Daoy (cell line): ENCODE measurements around the gene VAV2. TPM values are rescaled to one million over a fixed set of nuclear protein-coding genes. Genes with fewer than 3 reads are reported as not detected.

Source experiments
- DNase-seq: peaks from one replicate; pipeline ENCODE4 v3.0.0-alpha.2; 2015; ENCODE audit warnings: low read depth
- total RNA-seq: library from RNA; depleted of rRNA; stranded (reverse); fragments of >200 nt; shearing (Covaris generic); gene quantifications from 2 replicates; pipeline ENCODE4 v1.2.3, GENCODE V29; 2014

Gene VAV2
- total RNA-seq, 1 experiment from 2014 or later = 11.3 TPM

DNA sequence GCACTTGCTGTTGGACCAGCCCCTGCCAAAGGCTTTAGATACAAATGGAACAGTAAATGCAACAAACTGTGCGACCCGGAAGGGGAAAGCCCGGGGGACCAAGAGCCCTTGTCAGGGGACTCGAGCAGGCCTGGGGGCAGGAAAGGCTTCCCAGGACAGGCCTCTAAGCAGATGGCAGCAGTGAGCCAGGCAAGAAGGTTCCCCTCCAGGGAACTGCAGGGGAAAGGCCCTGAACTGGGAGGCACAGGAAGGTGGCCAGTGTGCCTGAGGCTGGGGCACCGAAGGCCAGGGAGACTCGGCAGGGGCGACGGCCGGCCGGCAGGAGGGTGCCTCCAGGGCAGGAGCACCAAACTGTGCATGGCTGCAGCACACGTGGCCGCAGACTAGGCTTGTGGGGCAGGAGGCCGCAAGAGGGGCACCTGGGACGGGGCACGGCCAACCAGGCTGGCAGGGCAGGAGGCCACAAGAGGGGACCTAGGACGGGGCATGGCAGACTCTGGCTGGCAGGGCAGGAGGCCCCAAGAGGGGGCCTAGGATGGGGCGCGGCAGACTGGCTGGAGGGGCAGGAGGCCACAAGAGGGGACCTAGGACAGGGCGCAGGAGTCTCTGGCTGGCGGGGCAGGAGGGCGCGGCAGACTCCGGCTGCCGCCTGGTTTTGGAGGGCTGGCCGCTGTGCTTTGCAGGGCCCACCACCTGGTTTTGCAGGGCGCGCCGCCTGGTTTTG, 10.0 kb downstream of the VAV2 start:
- DNase-seq = no peak

GRCh38 chr9:133981589-133981957, 10.6 kb downstream of the VAV2 start:
- DNase-seq = no peak

GRCh38 chr9:133980864-133981588, 11.1 kb downstream of the VAV2 start:
- DNase-seq = no peak

DNA sequence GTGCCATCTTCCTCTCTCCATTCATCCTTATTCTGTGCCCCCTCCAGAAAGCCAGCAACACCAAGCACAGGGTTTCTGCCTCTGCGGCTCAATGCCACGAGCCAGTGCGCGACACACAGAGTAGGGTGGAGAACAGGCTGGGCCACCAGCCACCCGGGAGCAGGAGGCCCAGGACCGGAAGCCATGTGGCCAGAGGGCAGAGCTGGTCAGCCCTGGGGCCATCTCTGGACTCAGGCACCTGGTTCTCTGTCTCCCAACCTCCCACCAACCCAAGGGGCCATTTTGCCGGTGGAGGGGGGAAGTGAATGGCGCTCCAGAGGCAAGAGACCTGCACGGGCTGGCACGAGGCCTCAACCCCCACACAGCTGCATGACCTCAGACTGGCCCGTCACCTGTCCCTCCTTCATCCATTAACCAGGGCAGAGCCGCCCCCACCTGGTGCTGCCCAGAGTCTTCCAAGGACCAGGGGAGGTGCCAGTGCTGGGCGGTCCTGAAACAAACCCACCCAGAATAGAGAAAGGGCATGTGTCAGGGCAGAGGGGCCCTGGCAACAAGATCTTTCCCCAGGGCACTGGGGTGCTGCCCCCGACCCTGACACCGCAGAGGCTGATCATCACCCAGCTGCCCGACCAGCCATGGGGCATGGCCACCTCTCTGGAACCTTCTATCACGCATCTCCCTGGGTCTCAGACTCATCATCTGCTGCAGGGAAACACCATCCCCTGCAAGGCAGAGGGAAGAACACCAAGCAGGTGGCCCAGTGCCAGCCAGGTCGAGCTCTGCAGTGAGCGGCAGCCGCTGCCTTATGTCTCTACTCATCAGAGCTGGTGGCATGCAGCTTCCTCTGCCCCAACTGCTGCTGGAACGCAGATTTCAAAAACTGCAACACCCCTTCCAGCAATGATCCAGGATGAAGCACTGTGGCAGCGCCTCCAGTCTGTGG, 11.9 kb downstream of the VAV2 start:
- DNase-seq = no peak

DNA sequence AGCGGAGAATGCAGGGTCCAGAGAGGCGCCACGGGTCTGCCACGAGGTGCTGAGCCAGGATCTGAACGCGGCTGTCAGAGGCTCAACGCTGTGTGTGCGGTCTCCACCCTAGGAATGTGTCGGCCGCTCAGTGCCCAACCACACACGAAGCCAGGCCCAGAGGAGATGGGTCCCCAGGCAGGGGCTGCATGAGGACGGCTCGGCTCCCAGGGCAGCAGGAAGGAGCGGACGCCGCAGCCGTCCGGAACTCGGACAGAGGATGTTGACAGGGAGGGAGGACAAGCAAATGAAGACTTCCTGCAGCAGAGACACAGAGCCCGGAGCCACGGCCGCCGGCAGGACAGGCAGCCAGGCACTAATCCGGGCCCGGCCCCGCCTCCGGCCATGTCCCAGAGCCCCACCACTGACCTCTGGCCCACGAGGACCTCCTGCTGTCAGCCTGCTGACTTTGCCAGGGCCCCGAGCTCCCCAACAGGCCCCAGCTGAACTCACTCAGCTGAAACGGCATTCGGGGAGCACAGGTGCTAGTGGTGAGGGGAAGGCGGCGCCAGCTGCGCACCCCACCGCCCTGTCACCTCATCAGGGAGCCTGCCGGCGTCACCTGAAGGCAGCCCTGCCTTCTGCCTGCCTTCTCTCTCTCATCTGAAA, 12.7 kb downstream of the VAV2 start:
- no peak for DNase-seq

DNA sequence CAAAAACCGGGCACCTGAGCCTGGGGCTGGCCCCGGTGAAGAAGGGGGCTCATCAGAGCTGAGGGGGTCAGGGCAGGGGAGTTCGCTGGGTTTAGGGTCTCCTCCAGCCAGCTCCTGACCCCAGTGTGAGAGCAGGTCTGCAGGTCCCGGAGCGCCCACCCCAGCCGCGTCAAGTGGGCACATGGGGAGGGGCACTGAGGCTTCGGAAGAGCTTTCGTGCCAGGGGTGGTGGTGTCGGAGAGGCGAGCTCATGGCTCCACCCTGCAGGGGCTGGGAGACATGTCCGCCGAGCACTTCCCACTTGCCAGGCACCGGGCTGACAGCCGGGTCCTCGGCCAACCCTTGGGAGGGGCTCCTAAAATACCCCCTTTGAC, 13.2 kb downstream of the VAV2 start:
- no peak for DNase-seq

- DNase-seq = no peak
Measured at GRCh38 chr9:133978226-133978898, 13.8 kb downstream of the VAV2 start.

DNA sequence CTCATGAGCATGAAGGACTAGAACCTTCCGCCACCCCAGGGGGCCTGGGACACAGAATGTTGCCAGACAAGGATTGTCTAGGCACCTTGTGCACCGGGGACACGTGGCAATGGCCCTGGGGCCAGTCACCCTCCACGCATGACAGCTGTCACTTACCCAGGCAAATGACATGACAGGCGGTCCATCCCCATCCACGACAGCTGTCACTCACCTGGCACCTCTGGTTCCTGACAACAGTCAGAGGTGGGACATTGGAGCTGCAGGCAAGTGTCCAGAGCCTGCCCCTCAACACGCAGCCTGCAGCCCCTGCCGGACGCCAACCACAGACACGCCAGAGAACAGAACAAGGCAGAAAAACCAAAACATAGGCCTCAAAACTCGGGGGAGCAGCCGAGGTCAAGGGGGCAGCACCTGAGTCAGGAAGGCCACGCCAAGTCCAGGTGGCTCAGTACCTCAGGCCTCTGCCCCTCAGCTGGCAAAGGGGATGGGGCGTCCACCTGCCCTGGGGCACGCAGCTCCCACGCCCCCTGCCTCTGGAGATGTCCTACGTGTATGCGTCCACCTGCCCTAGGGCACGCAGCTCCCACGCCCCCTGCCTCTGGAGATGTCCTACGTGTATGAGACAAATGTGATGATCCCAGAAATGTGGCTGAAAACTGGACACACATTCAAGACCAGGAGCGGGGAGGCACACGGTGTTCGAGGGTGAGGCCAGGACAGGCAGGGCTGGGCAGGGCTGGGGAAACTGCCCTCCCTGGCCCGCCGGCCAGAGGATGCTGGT, 14.5 kb downstream of the VAV2 start:
- no peak for DNase-seq

DNA sequence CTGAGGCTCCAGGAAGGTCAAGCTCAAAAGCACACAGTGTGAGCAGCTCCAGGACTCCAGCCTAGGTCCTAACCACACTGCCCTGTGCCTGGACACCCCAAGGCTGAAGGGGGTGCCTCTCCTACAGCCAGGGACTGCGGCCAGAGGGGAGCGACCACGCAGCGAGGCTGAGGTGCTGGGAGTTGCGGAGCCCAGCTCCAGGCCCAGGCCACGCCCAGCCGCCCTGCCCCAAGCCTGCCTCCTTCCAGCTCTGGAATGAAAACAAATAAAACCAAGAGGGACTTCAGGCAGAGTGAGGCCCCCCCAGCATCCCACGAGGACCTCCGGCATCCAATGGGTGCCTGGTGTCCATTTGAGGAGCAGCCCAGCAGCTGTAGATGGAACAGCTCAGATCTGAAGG, 15.2 kb downstream of the VAV2 start:
- no peak for DNase-seq

GRCh38 chr9:133976191-133976861, 15.8 kb downstream of the VAV2 start:
- DNase-seq = no peak

GRCh38 chr9:133975511-133975910, 16.6 kb downstream of the VAV2 start:
- DNase-seq = no peak

- no peak for DNase-seq
Measured at GRCh38 chr9:133974631-133975341, 17.3 kb downstream of the VAV2 start.

- DNase-seq = no peak
Measured at GRCh38 chr9:133973791-133974630, 18.1 kb downstream of the VAV2 start.

DNA sequence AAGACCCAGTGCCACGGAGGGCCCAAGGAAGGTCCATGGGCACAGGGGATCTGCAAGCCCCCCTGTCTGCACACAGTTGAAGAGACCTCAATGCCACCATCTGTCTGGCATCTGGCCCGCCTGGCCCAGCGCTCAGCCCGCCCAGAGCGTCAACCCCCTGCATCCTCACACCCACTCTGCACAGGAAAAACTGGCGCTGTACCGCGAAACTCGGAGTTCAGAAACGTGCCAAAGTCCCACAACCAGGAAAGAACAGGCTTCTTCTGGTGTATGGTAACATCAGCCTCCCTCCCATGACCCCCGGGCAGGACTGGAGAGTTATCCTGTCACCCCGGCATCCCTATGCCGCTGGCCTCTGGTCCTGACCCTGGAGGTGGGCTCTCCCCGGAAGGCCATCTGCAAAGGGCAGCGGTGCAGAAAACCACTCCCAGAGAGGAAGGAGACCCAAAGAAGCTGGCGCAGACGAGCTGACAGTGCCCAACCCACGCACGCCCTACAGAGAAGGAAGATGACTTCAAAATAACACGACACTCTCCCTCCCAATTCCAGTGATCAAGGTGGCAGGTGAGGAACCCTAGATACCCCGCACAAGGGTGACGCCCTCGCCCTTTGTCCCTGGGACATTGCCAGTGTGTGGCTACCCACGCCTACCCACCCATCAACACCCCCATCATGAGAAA, 18.9 kb downstream of the VAV2 start:
- no peak for DNase-seq

DNA sequence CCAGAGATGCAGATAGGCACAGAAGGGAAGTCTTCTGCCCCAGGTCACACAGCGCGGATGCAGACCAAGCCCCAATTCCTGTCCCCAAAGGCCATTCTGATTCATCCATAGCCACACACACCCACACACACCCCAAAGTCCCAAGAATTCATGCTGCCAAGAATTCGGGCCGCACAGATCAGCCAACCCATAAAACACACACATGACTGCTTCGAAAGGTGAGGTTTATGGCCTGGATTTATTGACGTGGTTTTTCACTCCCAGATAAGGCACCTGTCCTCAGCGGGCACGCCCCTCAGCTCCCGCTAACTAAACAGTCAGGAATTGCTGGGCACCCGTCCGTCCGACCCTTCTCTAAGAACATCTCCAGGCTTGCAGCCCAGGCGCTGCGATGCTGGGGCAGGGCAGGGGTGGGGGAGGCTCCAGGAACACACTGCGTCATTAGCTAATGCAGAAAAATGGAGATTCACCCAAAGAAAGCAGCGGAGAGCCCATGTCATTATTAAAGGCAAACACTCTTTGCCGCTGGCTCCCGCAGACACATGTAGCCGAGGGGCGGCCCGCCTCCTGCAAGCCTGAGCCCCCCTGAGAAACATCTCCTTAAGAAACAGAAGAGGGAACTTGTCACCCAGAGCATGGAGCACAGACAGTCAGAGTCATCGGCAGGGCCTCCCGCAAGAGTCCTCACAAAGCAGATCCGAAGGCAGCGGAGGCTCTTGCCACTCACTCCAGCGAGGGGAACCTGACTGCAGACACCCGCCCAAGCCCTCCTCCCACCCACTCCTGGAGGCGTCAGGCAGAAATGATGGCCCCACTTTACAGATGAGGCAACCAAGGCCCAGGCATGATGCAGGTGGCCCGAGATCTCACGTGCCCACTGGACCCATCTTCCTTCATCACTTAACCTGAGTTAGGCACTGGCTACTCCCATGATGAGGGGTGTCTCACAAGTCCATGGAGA, 19.9 kb downstream of the VAV2 start:
- DNase-seq = no peak

- no peak for DNase-seq
Measured at GRCh38 chr9:133971121-133971951, 20.8 kb downstream of the VAV2 start.
